ENCODE data around the gene KRTAP12-3. TPM values are rescaled to one million over a fixed set of nuclear protein-coding genes. Genes with fewer than 3 reads are reported as not detected.
A peak's percentile ranks its signal among the peaks of the same experiment; 100 is the strongest.

Gene KRTAP12-3
- total RNA-seq, 2 donors from 2014 or later, result not detected

DNA sequence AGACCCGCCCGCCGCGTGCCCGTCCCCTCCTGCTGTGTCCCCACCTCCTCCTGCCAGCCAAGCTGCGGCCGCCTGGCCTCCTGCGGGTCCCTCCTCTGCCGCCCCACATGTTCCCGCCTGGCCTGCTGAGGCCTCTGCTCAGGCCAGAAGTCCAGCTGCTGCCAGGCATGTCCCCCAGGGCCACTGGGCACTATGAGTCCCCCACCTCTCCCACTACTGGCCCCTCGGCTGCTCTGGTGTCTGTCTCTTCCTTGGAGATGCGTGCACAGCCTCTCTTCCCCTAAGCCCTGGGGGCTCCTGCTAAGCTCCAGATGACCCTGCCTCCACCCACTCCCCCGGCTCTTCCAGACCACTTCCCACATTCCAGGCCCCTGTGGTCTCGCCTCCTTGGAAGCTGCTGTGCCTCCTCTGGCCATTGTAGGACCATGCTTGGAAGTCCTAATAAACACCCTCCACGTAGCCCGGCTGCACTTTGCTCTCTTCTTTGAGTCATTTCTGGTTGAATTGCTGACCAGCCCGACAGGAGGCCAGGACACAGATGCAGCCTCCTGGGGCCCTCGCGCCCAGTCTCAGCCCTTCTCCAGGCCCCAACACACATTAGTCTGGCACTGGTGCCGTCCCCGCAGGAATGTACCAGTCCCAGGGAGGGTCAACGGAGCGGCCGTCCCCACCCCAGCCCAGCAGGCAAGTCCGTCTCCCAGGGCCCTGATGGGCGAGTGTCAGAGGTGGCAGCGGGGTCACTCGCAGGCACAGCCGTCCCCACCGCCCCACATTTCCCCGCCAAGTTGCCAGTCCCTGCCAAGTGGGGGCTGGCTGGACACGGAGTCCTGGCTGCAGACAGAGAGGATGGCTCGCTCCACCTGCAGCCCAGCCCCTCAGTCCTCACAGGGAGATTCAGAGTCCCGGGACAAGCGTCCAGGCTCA, 40.3 kb downstream of the KRTAP12-3 start:
- H3K27ac Mint-ChIP-seq, result no peak overlapping the region
- Histone ChIP-seq H3K9ac (ENCODE audit: extremely low read depth, low read length, poor library complexity, severe bottlenecking) (no peak overlapping the region), H3K27ac (ENCODE audit: low read depth, low read length) (no peak overlapping the region), H3K4me3 (ENCODE audit: low read length) (no peak overlapping the region), H3K27me3 (ENCODE audit: control insufficient read depth, insufficient read depth, low read length, poor library complexity, severe bottlenecking) (no peaks in the 10 kb centered on the region), H3K9me3 (ENCODE audit: control insufficient read depth, low read length) (peaks cover 12% of the 10 kb centered on the region), H3K36me3 (ENCODE audit: control insufficient read depth, insufficient read depth, low read length) (no peaks in the 10 kb centered on the region), H3K4me1 (ENCODE audit: control insufficient read depth, insufficient read depth, low read length) (peaks cover 3% of the 10 kb centered on the region)
- 72 to 75% methylated on average over 22 to 35 of the region's 35 CpGs for WGBS, 2 experiments (ENCODE audit: insufficient coverage in 1 of 2, insufficient read length in 1 of 2)
- peaks cover 9% of the 10 kb centered on the region for H3K9me3 Mint-ChIP-seq
- peaks cover 42% of the 10 kb centered on the region for H3K4me1 Mint-ChIP-seq
- peak overlapping the region; percentile 26 for H3K4me3 Mint-ChIP-seq
- TF ChIP-seq, protein P1, sequence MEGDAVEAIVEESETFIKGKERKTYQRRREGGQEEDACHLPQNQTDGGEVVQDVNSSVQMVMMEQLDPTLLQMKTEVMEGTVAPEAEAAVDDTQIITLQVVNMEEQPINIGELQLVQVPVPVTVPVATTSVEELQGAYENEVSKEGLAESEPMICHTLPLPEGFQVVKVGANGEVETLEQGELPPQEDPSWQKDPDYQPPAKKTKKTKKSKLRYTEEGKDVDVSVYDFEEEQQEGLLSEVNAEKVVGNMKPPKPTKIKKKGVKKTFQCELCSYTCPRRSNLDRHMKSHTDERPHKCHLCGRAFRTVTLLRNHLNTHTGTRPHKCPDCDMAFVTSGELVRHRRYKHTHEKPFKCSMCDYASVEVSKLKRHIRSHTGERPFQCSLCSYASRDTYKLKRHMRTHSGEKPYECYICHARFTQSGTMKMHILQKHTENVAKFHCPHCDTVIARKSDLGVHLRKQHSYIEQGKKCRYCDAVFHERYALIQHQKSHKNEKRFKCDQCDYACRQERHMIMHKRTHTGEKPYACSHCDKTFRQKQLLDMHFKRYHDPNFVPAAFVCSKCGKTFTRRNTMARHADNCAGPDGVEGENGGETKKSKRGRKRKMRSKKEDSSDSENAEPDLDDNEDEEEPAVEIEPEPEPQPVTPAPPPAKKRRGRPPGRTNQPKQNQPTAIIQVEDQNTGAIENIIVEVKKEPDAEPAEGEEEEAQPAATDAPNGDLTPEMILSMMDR (conservative IDR thresholded peaks at IDR 0.05), result peak; percentile 31
- H3K36me3 Mint-ChIP-seq (ENCODE audit: low read depth), result peaks cover 4% of the 10 kb centered on the region
- DNase-seq, result peak; percentile 85
- peaks cover 27% of the 10 kb centered on the region for H3K27me3 Mint-ChIP-seq (ENCODE audit: insufficient read depth)

DNA sequence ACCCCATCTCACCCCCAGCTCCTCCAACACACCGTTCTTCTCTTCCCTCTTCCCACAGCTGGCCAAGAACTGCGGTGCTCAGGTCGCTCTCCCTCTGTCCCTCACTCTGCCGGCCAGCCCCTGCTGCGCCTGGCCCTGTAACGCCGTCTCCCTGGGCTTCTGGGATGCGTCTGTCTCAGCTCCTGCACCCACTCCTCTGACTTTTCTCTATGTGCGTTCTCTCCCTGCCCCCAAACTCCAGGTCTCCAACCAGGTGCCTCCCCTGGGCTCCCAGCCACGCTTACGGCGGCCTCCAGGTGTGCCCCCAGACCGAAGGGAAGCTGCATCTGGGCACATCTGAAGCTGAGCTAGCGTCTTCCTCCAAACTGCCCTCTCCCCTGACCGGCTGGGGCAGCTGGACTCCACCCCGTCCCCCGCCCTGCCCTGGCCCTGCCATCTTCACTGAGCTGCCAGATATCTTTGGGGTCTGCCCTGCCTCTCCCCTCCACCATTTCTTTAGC, 41.8 kb downstream of the KRTAP12-3 start:
- Mint-ChIP-seq H3K4me1 (peaks cover 56% of the 10 kb centered on the region), H3K9me3 (no peaks in the 10 kb centered on the region), H3K4me3 (no peak overlapping the region), H3K27ac (peak overlapping the region; percentile 32), H3K36me3 (ENCODE audit: low read depth) (no peaks in the 10 kb centered on the region), H3K27me3 (ENCODE audit: insufficient read depth) (peaks cover 34% of the 10 kb centered on the region)
- Histone ChIP-seq H3K4me3 (ENCODE audit: low read length) (no peak overlapping the region), H3K27ac (ENCODE audit: low read depth, low read length) (no peak overlapping the region), H3K9me3 (ENCODE audit: control insufficient read depth, low read length) (no peaks in the 10 kb centered on the region), H3K9ac (ENCODE audit: extremely low read depth, low read length, poor library complexity, severe bottlenecking) (no peak overlapping the region), H3K27me3 (ENCODE audit: control insufficient read depth, insufficient read depth, low read length, poor library complexity, severe bottlenecking) (peaks cover 11% of the 10 kb centered on the region), H3K4me1 (ENCODE audit: control insufficient read depth, insufficient read depth, low read length) (peaks cover 3% of the 10 kb centered on the region), H3K36me3 (ENCODE audit: control insufficient read depth, insufficient read depth, low read length) (no peaks in the 10 kb centered on the region)
- TF ChIP-seq, protein P1 (conservative IDR thresholded peaks at IDR 0.05), result no peak
- peak; percentile 62 for DNase-seq
- 86 to 90% methylated on average over 15 to 17 of the region's 17 CpGs for WGBS, 2 experiments (ENCODE audit: insufficient coverage in 1 of 2, insufficient read length in 1 of 2)

DNA sequence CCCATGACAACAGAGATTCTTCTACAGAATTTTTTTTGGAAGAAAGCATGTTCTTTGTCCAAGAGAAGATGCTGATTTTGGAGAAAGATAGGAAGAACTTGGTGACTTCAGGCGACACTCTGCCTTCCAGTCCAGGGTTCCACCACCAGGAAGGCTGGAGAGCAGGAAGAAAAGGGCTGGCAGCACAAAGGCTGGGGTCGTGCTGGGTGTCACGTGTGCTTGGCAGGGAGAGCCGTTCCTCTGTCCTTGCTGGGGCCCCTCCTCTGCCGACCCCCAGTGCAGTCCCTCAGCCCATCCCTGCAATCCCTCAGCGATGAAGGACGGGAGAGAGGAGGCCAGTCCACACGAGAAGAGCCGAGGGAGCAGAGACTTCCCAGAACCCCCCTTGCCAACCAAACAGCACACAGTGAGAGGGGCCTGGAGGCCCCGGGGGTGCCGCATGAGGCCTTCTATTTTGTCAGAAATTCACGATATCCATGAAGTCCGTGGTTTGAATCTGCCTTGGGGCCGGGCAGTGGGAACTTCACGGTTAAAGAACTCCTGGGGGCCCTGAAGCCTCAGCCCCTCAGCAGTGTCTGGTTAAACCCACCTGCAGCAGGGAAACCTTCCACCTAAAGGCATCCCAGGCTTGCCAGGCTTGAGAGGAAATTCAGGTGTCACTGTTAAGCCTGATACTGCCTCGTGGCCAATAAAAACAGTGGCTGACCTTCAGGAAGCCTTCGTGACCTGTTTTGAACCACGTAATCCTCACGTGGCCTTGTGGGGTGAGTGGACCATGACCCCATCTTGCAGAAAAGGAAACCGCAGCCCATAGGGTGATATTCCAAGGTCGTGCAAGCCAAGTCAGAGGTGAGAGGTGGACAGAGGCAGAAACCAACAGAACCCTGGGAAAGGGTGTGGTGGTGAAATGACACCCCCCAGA, 42.6 kb downstream of the KRTAP12-3 start:
- peaks cover 42% of the 10 kb centered on the region for H3K27me3 Mint-ChIP-seq (ENCODE audit: insufficient read depth)
- H3K36me3 ChIP-seq (ENCODE audit: control insufficient read depth, insufficient read depth, low read length), result no peaks in the 10 kb centered on the region
- peaks cover 3% of the 10 kb centered on the region for H3K4me1 ChIP-seq (ENCODE audit: control insufficient read depth, insufficient read depth, low read length)
- H3K9me3 ChIP-seq (ENCODE audit: control insufficient read depth, low read length), result no peaks in the 10 kb centered on the region
- DNase-seq, result peak; percentile 53
- H3K4me3 ChIP-seq (ENCODE audit: low read length), result no peak overlapping the region
- WGBS, 2 experiments (ENCODE audit: insufficient coverage in 1 of 2, insufficient read length in 1 of 2), result 82 to 85% methylated on average over 12 to 21 of the region's 21 CpGs
- no peaks in the 10 kb centered on the region for H3K9me3 Mint-ChIP-seq
- H3K27ac ChIP-seq (ENCODE audit: low read depth, low read length), result no peak overlapping the region
- H3K4me1 Mint-ChIP-seq, result peaks cover 62% of the 10 kb centered on the region
- TF ChIP-seq, protein P1 (conservative IDR thresholded peaks at IDR 0.05), result peak; percentile 11
- no peak overlapping the region for H3K9ac ChIP-seq (ENCODE audit: extremely low read depth, low read length, poor library complexity, severe bottlenecking)
- H3K27ac Mint-ChIP-seq, result no peak overlapping the region
- H3K4me3 Mint-ChIP-seq, result no peak overlapping the region
- no peaks in the 10 kb centered on the region for H3K36me3 Mint-ChIP-seq (ENCODE audit: low read depth)
- peaks cover 14% of the 10 kb centered on the region for H3K27me3 ChIP-seq (ENCODE audit: control insufficient read depth, insufficient read depth, low read length, poor library complexity, severe bottlenecking)

Measured in endodermal cell (in vitro differentiated cells).